ENCODE measurements around the gene DCST1. TPM values are rescaled to one million over a fixed set of nuclear protein-coding genes. Genes with fewer than 3 reads are reported as not detected.

DCST1 gene
- total and polyA plus RNA-seq, 7 donors: 0.12 to 0.34 TPM; not detected in 5

- H3K27me3 ChIP-seq (ENCODE audit: insufficient read depth in 3 of 3, low read length in 2 of 3): no peaks in the 10 kb centered on the region
- no peaks in the 10 kb centered on the region for H3K9me3 ChIP-seq
- intact Hi-C loops (cut with DNase I): loop anchor here (2.0 to 5.0 kb wide), 2 partner anchors 35 to 39 kb away; no protein-coding TSS in a partner anchor
- 69 to 81% (median 73%) methylated on average over 3 of the region's 3 CpGs for WGBS, 3 donors
- H3K4me3 ChIP-seq: no peak overlapping the region
- no peak overlapping the region for H3K27ac ChIP-seq
- DNase-seq (no peak), ATAC-seq (no peak)
- no peak for TF ChIP-seq CTCF (IDR thresholded peaks at IDR 0.05)
- H3K4me1 ChIP-seq: peaks cover 14% of the 10 kb centered on the region
- H3K36me3 ChIP-seq (ENCODE audit: insufficient read depth in 1 of 2, low read depth in 1 of 2): no peaks in the 10 kb centered on the region
These were observed 10.2 kb downstream of the DCST1 start for GRCh38 chr1:155043793-155044192.

- ATAC-seq: no peak
- DNase-seq: no peak
- no peak for TF ChIP-seq CTCF (IDR thresholded peaks at IDR 0.05)
- H3K27ac ChIP-seq: peak overlapping the region; percentile 34
- H3K4me3 ChIP-seq: no peak overlapping the region
- intact Hi-C loops (cut with DNase I): loop anchor here (2.0 to 5.0 kb wide), 2 partner anchors 36 to 38 kb away; no protein-coding TSS in a partner anchor
- no peaks in the 10 kb centered on the region for H3K27me3 ChIP-seq (ENCODE audit: insufficient read depth in 3 of 3, low read length in 2 of 3)
- H3K36me3 ChIP-seq (ENCODE audit: insufficient read depth in 1 of 2, low read depth in 1 of 2): no peaks in the 10 kb centered on the region
- H3K9me3 ChIP-seq: no peaks in the 10 kb centered on the region
- 82 to 91% (median 84%) methylated on average over 6 of the region's 6 CpGs for WGBS, 3 donors
- peaks cover 20% of the 10 kb centered on the region for H3K4me1 ChIP-seq
These were observed 10.7 kb downstream of the DCST1 start for GRCh38 chr1:155044365-155044764.

DNA sequence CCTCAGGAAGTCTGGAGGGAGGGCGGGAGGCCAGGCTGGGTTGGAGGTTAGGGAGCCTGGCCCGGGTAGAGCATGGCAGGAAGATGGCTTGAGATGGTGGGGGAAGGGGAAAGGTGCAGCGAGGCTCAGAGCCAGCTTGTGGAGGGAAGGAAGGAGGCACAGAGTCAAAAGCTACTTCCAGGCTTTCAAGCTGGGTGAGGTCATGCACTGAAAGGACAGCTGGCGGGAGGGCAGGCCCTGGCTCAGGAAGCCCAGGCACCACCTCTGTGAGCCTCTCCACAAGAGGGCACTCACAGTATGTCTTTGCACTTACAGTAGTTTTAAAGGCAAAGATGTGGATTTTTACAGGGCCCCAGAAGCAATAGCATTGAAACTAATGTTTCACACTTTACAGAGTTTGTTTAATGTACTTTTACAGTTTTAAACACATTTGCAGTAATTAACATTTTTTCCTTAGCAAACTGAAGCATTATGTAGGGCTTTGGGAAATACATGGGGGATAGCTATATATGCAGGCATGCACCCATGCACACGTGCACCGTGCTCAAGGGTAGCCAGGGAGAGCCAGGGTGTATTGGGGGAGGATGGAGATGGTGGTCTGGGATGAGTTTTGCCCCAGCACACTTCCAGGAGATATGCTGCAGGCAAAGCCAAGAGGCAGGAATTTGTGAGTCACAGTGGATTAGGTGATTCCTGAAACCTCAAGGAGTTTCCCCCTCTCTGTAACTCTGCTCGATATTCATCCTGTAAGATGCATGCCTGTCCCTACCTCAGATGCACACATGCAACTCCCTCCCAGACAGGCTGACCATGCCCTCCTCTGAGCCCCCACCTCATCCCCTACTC is 11.4 kb downstream of the DCST1 start:
- WGBS, 3 donors: 30 to 34% (median 31%) methylated on average over 7 of the region's 7 CpGs
- Histone ChIP-seq H3K4me3 (no peak overlapping the region), H3K36me3 (ENCODE audit: insufficient read depth in 1 of 2, low read depth in 1 of 2) (no peaks in the 10 kb centered on the region), H3K9me3 (no peaks in the 10 kb centered on the region), H3K27me3 (ENCODE audit: insufficient read depth in 3 of 3, low read length in 2 of 3) (no peaks in the 10 kb centered on the region), H3K27ac (peak overlapping the region; percentile 34), H3K4me1 (peaks cover 27% of the 10 kb centered on the region)
- peak; percentile 95 to 98 (median 97) for ATAC-seq
- intact Hi-C loops (cut with DNase I): loop anchor here (1.0 to 5.0 kb wide), 4 partner anchors 16 to 39 kb away; no protein-coding TSS in a partner anchor
- DNase-seq: peak; percentile 80 to 92
- peak; percentile 84 for TF ChIP-seq CTCF (IDR thresholded peaks at IDR 0.05)

- Histone ChIP-seq H3K9me3 (no peaks in the 10 kb centered on the region), H3K27me3 (ENCODE audit: insufficient read depth in 3 of 3, low read length in 2 of 3) (no peaks in the 10 kb centered on the region), H3K4me3 (no peak overlapping the region), H3K4me1 (peaks cover 31% of the 10 kb centered on the region), H3K27ac (no peak overlapping the region), H3K36me3 (ENCODE audit: insufficient read depth in 1 of 2, low read depth in 1 of 2) (peaks cover 0 to 8% of the 10 kb centered on the region in 2 donors)
- WGBS, 3 donors: 58 to 69% (median 63%) methylated on average over 8 of the region's 8 CpGs
- no peak for DNase-seq
- intact Hi-C loops (cut with DNase I): no loop called here
- TF ChIP-seq CTCF (IDR thresholded peaks at IDR 0.05): no peak
- ATAC-seq: no peak
These were observed 15.1 kb downstream of the DCST1 start for GRCh38 chr1:155048449-155049334.

All from psoas muscle (tissue), 8 donors.